Activated CD4-positive, alpha-beta T cell treated with anti-CD3 and anti-CD28 coated beads for 24 hours (primary cell): ENCODE results near the gene PDE4D.

ENCODE experiments used
- DNase-seq, 2 donors: peaks; one replicate each; pipeline ENCODE4 v3.0.0-alpha.2; 2020; ENCODE audit warnings: low read depth in 2 of 2

Gene PDE4D

GRCh38 chr5:59366784-59367183 is 526.7 kb downstream of the PDE4D start:
- no peak for DNase-seq

DNA sequence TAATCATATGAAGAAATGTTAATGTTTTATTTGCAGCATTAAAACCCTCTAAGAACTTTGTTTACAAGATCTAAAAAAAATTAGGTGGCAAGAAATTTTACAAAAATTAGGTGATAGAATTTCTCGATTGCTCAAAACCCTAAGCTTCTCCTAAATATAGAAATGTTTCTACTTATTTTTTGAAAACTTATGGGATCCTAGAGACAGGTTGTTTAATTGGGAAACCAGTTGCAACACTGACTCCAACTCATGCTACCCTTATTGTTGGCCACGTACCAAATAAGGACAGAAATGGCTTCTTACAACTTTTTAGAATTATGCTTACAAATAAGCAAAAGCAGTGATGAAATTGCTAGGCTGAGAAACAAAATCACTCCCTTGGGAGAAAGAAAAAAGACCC is 531.1 kb downstream of the PDE4D start:
- DNase-seq: no peak

DNA sequence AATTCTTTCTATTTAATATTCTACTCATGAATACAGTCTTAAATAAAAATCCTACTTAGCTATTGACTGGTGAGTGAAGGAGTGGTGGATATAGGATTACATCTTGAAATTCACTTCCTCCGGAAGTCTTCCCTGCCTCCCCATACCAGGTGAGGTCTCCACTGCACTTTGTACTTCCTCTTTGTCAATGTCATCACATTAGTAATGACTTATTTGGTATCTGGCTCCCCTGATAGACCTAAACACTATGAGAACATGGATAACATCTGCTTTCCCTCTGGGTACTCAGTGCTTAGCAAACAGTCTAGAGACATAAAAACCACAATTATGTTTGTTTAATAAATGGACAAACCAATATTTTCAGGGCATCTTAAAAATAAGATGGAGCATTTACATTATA is 532.1 kb downstream of the PDE4D start:
- DNase-seq: no peak

DNA sequence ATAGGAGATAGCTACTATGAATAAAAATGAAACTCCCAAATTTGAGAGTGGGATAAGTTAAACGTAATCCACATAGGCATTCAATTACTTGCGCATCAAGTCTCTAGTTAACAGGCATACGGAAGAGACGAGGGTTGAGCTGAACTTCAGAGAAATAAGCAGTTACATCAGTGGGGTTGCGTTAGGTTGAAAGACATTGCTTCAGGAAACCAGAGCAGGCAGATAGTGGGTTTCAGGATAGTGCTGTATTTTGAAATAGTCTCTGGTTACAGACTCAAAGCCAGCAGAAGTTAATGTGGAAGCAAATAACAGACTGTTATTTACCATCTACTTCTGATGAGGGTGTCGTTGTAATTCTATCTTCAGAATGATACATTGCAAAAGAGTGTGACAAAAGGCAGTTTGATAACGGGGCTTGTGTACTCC is 533.4 kb downstream of the PDE4D start:
- DNase-seq: no peak

DNA sequence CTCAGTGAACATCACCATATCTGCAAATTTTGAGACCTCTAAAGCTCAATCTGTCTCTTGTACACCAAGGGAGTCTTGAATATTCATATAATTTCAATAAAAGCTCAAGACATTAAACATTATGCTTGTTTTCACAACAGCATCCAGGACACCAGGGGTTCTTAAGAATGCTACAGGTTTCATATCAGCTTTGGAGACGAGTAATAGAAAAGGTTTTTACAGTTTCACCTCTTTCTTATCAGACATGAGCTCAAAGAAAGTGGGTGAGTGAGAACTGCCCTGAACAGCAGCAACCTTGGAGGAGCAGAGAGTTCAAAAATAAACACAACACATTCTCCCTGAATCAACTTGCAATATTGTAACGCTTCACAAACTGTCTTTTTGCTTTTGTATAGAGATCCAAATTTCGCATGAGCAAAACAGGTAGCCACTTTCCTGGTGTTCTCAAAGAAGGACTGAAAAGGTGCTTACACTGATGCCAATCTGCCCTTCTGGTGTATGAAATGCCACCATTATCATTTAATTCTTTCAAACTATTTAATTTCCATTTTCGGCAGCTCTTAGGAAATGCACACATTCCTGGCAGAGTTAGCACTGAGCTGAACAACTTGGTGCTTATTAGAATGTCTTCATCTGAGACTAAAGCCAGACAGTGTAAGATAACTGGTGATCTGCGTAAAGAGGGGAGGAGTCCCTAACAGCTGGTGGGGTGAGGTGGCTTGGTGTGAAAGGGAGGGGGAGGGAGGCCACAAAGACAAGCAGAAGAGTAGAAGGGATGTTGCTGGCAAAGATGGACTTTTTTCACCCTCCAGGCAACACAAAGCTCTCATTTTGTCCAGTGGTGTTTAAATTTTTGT is 535.3 kb downstream of the PDE4D start:
- no peak for DNase-seq

DNA sequence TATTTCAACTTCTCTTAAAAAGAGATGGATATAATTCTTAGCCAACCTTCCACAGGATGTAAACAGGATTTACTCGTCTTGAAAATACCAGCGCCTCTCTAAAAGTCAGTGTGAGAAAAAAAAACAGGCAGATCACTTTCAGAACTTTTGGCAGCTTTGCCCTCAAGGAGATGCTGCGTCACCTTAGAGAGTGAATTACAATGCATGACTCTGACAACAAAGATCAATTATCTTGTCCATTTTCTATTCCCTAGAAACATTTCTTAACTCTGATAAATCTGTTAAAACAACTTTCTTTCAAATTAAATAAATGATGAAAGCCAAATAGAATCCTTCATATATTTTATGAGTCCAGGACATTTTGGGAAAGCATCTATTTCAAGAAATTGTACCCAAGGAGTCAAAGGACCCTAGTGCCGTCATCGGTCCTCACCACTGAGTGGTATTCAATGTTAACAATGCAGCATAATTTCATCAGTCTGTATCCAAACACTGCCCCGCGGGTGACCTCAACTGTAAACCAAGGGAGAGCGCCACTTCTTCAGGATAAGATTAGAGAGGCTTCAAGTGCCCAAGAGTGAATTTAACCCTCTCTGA is 536.0 kb downstream of the PDE4D start:
- no peak for DNase-seq

DNA sequence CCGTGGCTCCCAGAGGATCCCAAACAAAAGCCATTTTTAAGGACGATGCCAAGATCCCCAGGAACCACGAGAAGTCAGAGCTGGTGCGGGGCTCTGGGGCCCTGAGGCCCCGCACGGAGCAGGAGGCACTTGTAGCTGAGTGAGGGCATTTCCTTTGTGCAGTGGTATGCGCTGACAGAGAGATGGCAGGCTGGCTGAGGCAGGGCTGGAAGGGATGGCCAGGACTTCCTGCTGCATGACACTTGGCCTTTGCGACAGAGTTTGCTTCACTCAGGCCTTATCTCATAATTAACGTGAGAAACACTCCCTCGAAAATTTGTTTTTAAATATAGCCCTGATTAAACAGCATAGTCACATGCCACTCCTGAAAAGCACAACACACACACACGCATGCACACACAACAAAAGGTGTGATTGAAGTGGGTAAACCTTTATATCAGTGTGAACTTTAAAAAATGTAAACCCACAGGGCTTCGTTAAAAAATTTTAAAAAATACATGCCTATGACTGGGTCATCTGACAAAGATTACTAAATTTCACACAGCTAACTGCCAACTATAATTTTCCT is 536.6 kb downstream of the PDE4D start:
- DNase-seq: no peak

DNA sequence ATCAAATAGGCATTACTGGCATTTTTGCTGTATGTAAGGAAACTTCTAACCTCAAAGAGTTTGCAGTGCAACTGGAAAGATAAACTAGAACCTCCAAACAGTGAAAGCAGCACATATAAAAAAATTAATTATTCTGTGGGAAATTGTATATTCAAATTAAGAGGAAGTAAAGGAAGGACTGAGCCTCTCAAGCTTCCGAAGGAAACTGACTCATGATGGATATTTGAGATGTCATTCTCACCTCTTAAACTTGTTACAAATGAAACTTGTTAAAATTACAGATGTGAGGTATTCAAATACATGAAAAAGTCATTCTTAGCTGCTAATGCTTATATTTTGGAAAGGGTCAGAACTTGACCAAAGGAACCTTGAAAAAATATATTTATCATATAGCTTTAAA is 538.7 kb downstream of the PDE4D start:
- no peak for DNase-seq

GRCh38 chr5:59354274-59354673 is 539.3 kb downstream of the PDE4D start:
- no peak for DNase-seq

DNA sequence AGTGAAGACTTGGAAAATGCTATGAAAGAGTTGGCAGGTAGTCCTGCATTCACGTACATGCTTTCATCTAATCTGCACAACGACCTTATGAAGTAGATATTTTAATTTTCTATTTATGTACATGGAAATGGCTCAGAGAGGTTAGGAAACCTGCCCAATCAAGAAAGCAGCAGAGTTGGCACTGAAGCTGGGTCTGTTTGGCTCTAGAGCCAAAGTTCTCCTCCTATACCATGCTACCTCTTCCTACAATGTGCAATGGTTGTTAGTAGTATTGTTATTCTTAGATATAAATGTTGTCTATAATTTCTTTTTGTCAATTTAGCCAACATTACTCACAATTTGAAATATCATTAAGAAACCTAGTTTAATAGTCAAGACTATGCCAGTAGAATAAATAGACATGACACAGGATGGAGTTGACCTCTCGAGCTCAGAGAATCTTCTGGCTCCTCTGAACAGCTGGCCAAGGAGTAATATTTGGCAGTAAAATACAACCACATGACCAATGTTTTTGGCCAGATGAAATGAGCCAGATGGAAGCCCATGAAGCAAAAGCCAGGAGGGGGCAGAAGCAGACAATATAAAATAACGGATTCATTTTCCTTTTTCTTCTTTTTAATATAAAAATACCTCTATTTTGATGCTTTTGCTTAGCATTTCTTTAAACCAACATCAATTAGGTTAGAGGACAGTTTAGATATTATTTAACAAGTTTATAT is 542.3 kb downstream of the PDE4D start:
- DNase-seq: no peak

DNA sequence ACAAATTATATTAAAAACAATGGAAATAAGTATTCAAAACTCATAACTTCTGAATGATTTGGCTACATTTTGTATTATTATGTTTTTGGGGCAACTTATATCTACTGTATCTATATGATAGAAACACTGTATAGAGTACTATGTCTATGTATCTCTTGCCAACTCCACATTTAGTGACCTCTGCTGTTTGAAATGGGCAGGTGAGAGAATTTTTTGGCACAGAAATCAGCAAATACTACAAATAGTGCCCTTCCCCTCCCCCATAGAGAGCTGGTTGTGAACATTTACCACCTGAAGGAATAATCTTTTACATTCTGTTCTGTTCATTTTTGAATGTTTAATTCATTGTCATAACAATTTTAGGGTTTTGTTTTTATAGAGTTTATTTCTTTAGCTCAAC is 545.3 kb downstream of the PDE4D start:
- no peak for DNase-seq

GRCh38 chr5:59346982-59347381 is 546.5 kb downstream of the PDE4D start:
- no peak for DNase-seq

GRCh38 chr5:59346514-59346913 is 547.0 kb downstream of the PDE4D start:
- DNase-seq: no peak

DNA sequence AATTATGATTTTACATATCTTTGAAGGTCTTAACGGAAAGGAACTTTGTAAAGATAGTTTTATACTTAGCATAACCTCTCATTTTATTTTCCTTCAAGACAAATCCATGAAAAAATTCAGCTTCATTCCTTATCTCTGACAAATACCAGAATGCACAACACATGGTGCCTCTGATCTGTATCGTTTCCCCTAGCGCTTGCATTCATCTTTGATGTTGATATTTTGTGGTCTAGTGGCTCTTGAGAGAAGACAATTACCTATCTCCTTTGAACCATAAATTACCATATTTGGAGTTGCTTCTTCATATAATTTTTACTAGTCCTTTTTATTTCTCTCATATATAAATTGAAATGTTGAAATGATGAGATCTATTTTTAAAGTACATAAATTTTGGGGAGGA is 551.3 kb downstream of the PDE4D start:
- DNase-seq: no peak

DNA sequence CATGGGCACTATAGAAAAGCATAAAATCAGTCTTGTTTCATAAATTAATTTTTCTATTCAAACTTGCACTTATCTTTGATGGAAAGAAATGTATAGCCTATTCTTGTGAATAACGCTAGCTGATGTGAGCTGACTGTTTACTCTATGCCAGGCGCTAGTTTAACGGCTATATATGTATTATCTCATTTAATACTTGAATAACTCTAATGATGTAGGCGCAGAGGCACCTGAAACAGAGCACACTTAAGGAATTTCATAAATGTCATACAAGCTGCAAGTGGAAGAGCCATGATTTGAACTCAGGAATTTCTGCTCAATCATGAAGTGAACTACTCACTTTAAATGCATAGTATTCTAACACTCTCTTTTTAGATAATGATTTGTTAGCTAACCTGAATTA is 551.8 kb downstream of the PDE4D start:
- no peak for DNase-seq

DNA sequence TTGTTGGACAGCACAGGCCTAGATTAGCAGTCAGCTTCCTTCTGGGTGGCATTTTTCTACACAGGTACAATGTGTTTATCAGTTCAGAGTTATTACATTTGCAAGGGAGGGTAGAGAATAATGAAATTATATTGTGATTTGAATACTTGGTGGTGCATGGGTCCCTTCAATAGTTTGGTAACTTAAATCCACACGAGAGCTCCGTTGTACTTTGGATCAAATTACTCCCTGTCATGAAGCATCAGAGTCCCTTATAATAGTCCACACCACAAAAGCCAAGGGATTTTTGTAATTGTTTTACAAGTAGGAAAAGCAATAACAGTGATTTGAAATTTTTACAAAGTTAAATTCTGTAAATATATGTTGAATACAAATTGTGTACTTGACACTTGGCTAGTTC is 552.4 kb downstream of the PDE4D start:
- no peak for DNase-seq

DNA sequence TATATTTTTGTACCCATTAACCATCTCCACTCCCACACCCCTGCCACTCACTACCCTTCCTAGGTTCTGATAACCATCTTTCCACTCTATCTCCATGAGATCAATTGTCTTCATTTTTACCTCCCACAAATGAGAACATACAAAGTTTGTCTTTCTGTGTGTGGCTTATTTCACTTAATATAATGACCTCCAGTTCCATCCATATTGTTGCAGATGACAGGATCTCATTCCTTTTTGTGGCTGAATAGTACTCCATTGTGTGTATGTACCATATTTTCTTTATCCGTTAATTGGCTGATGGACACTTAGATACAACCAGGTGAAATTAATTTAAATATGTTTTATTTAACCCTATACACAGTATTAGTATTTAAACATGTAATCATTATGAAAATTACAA is 552.9 kb downstream of the PDE4D start:
- no peak for DNase-seq

GRCh38 chr5:59337240-59337639 is 556.3 kb downstream of the PDE4D start:
- no peak for DNase-seq

DNA sequence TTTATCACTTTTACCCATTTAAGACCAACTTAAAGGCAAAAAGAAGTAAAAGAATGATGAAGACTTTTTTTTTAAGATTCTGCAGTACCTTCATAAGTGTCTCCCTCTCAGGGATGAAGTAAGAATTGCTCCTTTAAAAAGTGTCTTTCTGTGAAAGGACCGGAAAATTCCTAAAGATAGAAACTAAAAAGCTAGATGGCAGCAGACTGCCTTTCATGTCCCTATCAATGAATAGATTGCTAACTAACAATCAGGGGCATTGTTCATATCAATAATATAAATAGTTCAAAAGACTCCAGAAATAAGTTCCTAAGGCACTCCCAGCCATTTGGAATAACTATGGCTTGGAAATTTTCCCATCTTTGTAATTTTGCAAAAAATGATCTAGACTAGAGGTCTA is 558.0 kb downstream of the PDE4D start:
- no peak for DNase-seq

DNA sequence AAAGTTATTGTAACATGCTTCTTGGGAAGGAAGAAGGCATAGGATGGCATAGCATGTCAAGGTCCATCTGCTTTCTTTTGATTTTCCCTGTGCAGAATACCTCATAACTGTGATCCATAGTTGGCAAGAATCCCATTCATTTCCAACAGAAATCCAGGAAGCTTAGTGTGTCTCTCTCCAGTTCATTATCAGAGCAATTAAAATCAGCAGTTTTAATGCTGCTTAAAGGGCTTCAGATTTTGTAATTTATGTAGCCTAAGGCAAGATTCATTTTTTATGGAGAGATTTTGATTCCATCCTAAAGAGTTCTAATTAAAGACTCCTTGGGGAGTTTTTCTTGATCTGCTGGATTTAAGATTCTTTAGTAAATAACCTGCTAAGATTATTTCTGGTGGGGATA is 560.1 kb downstream of the PDE4D start:
- DNase-seq: no peak

- no peak for DNase-seq
Observed at GRCh38 chr5:59332236-59332973, 561.1 kb downstream of the PDE4D start.

DNA sequence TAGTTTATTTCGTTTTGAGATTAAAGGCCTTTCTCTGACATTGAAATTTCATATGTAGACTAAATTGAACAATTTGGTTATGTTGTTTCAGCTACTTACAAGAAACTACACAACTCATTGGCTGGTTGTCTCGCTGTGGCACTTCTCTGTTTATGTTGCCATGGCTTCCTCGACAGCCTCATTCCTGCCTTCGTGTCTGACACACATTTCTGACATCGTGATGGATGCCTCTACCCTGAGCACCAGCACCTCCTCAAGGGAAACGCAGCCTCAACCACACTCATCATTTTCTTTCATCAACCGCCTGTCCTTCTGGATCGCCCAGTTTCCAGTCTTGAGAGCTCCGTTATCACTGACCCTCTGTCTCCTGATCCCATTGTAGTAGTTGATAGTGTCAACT is 562.8 kb downstream of the PDE4D start:
- no peak for DNase-seq
